Mucosa of descending colon (tissue), 3 donors: ENCODE results near the gene FOXR2. TPM values are rescaled to one million over a fixed set of nuclear protein-coding genes. Genes with fewer than 3 reads are reported as not detected.

Source experiments
- ATAC-seq: fragments of 200-7000 bp; cut with Tn5 transposase; one replicate; pipeline ENCODE4 v1.9.1; 2020; ENCODE audit warnings: mild to moderate bottlenecking, moderate library complexity
- DNase-seq, 3 donors: peaks; one replicate each; pipeline ENCODE4 v3.0.0-alpha.2; 2020
- H3K36me3 ChIP-seq: fragments of 200-600 bp; one replicate; pipeline ENCODE4 v1.8.0; 2021; ENCODE audit warnings: low read depth, mild to moderate bottlenecking
- H3K4me1 ChIP-seq: fragments of 200-600 bp; one replicate; pipeline ENCODE4 v1.8.0; 2021; ENCODE audit warnings: low read depth, mild to moderate bottlenecking
- H3K4me3 ChIP-seq: fragments of 200-600 bp; one replicate; pipeline ENCODE4 v1.8.0; 2021; ENCODE audit warnings: mild to moderate bottlenecking
- H3K9me3 ChIP-seq: fragments of 200-600 bp; one replicate; pipeline ENCODE4 v1.8.0; 2021; ENCODE audit warnings: mild to moderate bottlenecking
- intact Hi-C, 2 donors: fragments of 100-400 bp; cut with DNase I in 1 of 2; cut with micrococcal nuclease in 1 of 2; formaldehyde crosslinking; loops; one replicate each; pipeline versions ENCODE4 v1.11.0 to v1.11.1; 2022; cut with DNase I, micrococcal nuclease
- total RNA-seq, 3 donors: library from RNA; stranded (reverse); fragmentation: NEBNext Ultra II Directional in 2 of 3; extraction: Animal tissue kit (Norgen Biotek cat#: 25700) in 2 of 3; gene quantifications; one replicate each; pipeline versions ENCODE4 v1.2.1 to v1.2.4, GENCODE V29; 2021 to 2023
- TF ChIP-seq, protein P1 (sequence below): fragments of 200-600 bp; IDR thresholded peaks from one replicate; pipeline ENCODE4 v1.8.0; 2022; ENCODE audit warnings: antibody characterized with exemption, mild to moderate bottlenecking
- donor health status: DM: no; HTN: no; CAD: no; lungs with moderate emphysema.
- donor health status: DM: no; HTN: no; CAD: no.
- donor health status: DM: no; HTN: yes; CAD: no.

The FOXR2 gene
- total RNA-seq, 3 donors from 2014 or later = not detected

DNA sequence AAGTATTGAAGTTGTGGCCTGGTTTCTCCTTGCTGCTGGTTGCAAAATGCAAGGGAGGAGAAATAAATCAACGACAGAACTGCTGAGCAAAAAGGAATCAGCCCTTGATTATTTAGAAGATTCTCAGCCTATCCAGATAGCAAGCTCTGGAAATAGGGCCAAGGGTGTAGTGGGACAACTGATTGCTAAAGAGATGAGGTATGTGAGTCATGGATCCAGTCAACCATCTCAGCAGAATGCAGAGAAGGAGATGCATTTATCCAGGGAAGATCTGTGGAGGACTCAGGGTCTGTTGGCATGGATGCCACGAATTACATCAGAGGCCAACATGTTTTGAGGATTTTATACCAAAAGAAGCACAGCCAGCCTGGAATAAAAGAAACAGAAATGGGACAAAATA lies 36.7 kb downstream of the FOXR2 start:
- no peaks in the 10 kb centered on the region for H3K4me1 ChIP-seq
- TF ChIP-seq, protein P1, sequence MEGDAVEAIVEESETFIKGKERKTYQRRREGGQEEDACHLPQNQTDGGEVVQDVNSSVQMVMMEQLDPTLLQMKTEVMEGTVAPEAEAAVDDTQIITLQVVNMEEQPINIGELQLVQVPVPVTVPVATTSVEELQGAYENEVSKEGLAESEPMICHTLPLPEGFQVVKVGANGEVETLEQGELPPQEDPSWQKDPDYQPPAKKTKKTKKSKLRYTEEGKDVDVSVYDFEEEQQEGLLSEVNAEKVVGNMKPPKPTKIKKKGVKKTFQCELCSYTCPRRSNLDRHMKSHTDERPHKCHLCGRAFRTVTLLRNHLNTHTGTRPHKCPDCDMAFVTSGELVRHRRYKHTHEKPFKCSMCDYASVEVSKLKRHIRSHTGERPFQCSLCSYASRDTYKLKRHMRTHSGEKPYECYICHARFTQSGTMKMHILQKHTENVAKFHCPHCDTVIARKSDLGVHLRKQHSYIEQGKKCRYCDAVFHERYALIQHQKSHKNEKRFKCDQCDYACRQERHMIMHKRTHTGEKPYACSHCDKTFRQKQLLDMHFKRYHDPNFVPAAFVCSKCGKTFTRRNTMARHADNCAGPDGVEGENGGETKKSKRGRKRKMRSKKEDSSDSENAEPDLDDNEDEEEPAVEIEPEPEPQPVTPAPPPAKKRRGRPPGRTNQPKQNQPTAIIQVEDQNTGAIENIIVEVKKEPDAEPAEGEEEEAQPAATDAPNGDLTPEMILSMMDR = no peak
- DNase-seq (no peak), ATAC-seq (no peak)
- no peaks in the 10 kb centered on the region for H3K36me3 ChIP-seq
- H3K4me3 ChIP-seq = no peak overlapping the region
- intact Hi-C loops = no loop called here
- H3K9me3 ChIP-seq = no peaks in the 10 kb centered on the region

GRCh38 chrX:55663584-55663983 lies 40.4 kb downstream of the FOXR2 start:
- Histone ChIP-seq H3K4me1 (no peaks in the 10 kb centered on the region), H3K36me3 (no peaks in the 10 kb centered on the region), H3K4me3 (no peak overlapping the region), H3K9me3 (no peaks in the 10 kb centered on the region)
- TF ChIP-seq, protein P1 = no peak
- ATAC-seq (no peak), DNase-seq (no peak)
- intact Hi-C loops = no loop called here

DNA sequence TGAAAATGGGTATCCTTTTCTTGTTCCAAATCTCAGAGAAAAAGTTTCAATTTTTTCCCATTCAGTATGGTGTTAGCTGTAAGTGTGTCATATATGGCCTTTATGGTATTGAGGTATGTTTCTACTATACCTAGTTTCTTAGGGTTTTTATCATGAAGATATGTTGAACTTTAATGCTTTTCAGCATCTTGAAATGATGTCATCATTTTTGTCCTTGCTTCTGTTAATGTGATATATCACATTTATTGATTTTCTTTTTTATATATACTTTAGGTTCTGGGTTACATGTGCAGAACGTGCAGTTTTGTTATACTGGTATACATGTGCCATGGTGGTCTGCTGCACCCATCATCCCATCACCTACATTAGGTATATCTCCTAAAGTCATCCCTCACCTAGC lies 44.9 kb downstream of the FOXR2 start:
- no peak overlapping the region for H3K4me3 ChIP-seq
- DNase-seq (no peak), ATAC-seq (no peak)
- no peaks in the 10 kb centered on the region for H3K9me3 ChIP-seq
- intact Hi-C loops = no loop called here
- H3K36me3 ChIP-seq = no peaks in the 10 kb centered on the region
- TF ChIP-seq, protein P1 = no peak
- H3K4me1 ChIP-seq = no peaks in the 10 kb centered on the region

Other genes starting within 250 kb of the FOXR2 start
- gene MAGEH1, start 171.3 kb upstream of the FOXR2 start, total RNA-seq = 10 to 100 TPM in 1 of 3 donors, 1 to 10 TPM in 2; 3.8 to 18.3 (median 7.1) TPM
- gene USP51, start 133.6 kb upstream of the FOXR2 start, total RNA-seq = 1 to 10 TPM in 1 of 3 donors, under 1 TPM in 2; 0.26 to 1.8 (median 0.80) TPM
- gene RRAGB, start 94.3 kb downstream of the FOXR2 start, total RNA-seq = 10 to 100 TPM in 2 of 3 donors, 1 to 10 TPM in 1; 8.9 to 17.4 (median 11.3) TPM